K562 (cell line): ENCODE results near the gene MYOM3.

Experiments
- CTCF ChIP-seq, 3 experiments: IDR thresholded peaks in 2 of 3; conservative IDR thresholded peaks in 1 of 3; 2 replicates each; pipeline ENCODE4 v1.5.1; 2011 to 2012; ENCODE audit warnings: low read length in 3 of 3, mild to moderate bottlenecking in 3 of 3, control low read depth in 2 of 3, improper control_type of control experiment in 1 of 3, inconsistent platforms in 1 of 3, low read depth in 1 of 3, mixed read lengths in 1 of 3, moderate library complexity in 1 of 3; ENCODE audit not compliant: insufficient read depth in 2 of 3
- ESRRA ChIP-seq: fragments of 450-650 bp; IDR thresholded peaks from 2 replicates; pipeline ENCODE4 v1.6.1; 2014; ENCODE audit warnings: low read depth, mild to moderate bottlenecking, moderate library complexity, borderline replicate concordance
- POLR3G ChIP-seq: IDR thresholded peaks from 2 replicates; pipeline ENCODE4 v1.6.1; 2011; ENCODE audit not compliant: insufficient read length, insufficient replicate concordance; ENCODE audit errors: extremely low read depth
- SP1 ChIP-seq: sonication (generic); formaldehyde crosslinking; IDR thresholded peaks from 2 replicates; pipeline ENCODE4 v1.8.1; 2022; ENCODE audit warnings: mild to moderate bottlenecking, missing genetic modification reagents
- TEAD4 ChIP-seq, 2 experiments: sonication (generic) in 1 of 2; formaldehyde crosslinking in 1 of 2; IDR thresholded peaks; 2 replicates each; pipeline versions ENCODE4 v1.6.1 to v1.8.0; 2012 to 2022; ENCODE audit warnings: borderline replicate concordance in 1 of 2, inconsistent platforms in 1 of 2, low read length in 1 of 2, mild to moderate bottlenecking in 1 of 2, missing genetic modification reagents in 1 of 2
- ZBTB17 ChIP-seq: fragments of 450-650 bp; formaldehyde crosslinking; IDR thresholded peaks from 2 replicates; pipeline ENCODE4 v1.4.0; 2020; ENCODE audit warnings: mild to moderate bottlenecking
- TF ChIP-seq, protein P1 (sequence below): sonication (generic); formaldehyde crosslinking; IDR thresholded peaks from 2 replicates; pipeline ENCODE4 v1.8.0; 2022; ENCODE audit warnings: mild to moderate bottlenecking, low read depth, missing genetic modification reagents

DNA sequence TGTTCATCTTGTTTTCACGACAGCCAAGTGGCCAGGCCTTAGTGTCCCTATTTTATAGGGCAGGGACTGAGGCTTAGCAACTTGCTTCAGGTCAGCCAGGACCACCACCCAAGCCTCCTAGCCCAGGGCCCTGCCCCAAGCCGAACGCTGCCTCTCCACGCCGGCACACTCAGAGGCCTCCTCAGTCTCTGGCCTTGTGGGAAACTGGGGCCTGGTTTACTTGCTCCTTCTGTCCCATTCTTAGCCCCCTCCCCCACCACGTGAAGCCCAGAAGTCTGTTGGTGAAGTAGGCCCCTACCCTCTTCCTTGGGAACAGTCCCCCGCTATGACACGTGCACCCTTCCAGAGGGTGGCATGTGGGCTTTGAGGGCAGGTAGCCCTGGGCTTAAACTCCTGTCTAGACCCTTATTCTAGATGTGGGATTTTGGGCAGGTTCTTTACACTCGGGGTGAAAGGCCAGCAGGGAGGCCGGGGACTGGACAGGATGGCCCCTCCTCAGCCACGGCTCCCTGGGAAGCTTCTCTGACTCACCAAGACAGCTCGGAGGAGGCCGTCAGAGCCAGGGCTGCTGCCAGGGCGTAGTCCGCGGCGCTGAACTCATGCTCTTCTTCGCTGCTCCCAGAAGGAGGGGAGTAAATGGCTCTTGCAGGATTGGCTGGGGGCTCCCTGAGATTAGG, 4.3 kb downstream of the MYOM3 start:
- TF ChIP-seq, protein P1, sequence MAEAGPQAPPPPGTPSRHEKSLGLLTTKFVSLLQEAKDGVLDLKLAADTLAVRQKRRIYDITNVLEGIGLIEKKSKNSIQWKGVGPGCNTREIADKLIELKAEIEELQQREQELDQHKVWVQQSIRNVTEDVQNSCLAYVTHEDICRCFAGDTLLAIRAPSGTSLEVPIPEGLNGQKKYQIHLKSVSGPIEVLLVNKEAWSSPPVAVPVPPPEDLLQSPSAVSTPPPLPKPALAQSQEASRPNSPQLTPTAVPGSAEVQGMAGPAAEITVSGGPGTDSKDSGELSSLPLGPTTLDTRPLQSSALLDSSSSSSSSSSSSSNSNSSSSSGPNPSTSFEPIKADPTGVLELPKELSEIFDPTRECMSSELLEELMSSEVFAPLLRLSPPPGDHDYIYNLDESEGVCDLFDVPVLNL (CRISPR knock-in tag) = no peak
- TF ChIP-seq CTCF (IDR thresholded peaks at IDR 0.05 in 2 of 3, conservative IDR thresholded peaks at IDR 0.05 in 1 of 3; ENCODE audit: insufficient read depth in 2 of 3, low read depth in 1 of 3, low read length in 3 of 3) (no peak), ESRRA (no peak), SP1 (CRISPR knock-in tag) (no peak), TEAD4 (IDR thresholded peaks at IDR 0.05; ENCODE audit: low read length) (no peak), TEAD4 (CRISPR knock-in tag; IDR thresholded peaks at IDR 0.05; ENCODE audit: borderline replicate concordance) (no peak), POLR3G (no peak), ZBTB17 (no peak)
